ENCODE data around the gene GRIK4.

The GRIK4 gene

GRCh38 chr11:120894202-120894985 is 382.8 kb downstream of the GRIK4 start:
- DNase-seq, result no peak

- DNase-seq, result no peak
Measured at GRCh38 chr11:120896687-120897086, 385.1 kb downstream of the GRIK4 start.

DNA sequence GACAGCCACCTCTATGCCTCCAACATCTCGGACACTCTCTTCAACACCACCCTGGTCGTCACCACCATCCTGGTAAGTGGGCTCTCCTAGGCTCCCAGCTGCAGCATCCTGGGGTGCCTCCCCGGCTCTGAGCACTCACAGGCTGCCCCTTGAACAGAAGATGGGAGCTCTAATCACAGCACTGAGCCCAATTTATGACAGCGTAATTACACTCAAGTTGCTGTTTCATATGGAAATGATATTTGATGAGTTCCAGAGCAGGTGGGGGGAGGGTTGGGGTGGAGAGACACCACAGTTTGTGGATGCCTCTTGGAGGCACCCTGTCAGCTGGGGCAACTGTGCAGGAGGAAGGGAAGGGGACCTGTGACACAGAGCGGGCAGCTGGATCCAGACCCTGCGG is 387.0 kb downstream of the GRIK4 start:
- no peak for DNase-seq

- DNase-seq, result no peak
Measured at GRCh38 chr11:120899720-120900119, 388.2 kb downstream of the GRIK4 start.

DNA sequence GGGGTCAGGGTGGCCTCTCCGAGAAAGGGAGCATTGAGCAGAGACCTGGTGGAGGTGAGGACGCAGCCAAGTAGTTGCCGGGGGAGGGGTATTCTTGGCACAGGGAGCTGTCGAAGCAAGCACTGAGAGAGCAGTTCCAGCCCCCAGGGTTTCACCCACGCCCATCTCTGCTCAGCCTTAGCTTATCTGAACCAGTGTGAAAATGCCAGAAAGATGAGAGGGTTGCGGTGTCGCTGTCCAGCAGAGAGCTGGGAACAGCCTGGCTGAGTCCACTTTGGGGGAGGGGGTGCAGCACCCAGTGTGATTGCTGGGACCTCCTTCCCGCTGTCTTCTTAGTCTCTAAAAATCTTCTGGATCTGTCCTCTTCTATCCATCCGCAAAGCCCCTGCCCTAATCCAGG is 389.1 kb downstream of the GRIK4 start:
- no peak for DNase-seq

- no peak for DNase-seq
Measured at GRCh38 chr11:120903686-120904085, 392.1 kb downstream of the GRIK4 start.

DNA sequence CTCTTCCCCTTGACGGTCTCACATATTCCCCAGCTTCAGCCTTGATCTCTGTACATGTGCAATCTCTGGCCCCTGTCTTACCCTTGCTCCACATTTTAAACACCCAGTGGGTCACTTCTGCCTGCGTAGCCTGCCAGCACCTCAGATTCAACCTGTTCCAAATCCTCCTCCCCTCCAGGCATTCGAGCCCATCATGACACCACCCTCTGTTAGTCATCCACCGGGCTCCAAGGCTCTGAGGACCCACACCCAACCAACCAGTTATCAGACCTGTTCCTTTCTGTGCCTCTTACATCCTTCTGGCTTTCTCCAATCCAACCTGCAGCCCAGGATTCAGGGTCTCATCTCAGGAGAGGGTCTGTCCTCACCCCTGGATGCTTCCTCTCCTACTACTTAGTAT is 392.6 kb downstream of the GRIK4 start:
- DNase-seq, result no peak

- no peak for DNase-seq
Measured at GRCh38 chr11:120906766-120907165, 395.2 kb downstream of the GRIK4 start.

DNA sequence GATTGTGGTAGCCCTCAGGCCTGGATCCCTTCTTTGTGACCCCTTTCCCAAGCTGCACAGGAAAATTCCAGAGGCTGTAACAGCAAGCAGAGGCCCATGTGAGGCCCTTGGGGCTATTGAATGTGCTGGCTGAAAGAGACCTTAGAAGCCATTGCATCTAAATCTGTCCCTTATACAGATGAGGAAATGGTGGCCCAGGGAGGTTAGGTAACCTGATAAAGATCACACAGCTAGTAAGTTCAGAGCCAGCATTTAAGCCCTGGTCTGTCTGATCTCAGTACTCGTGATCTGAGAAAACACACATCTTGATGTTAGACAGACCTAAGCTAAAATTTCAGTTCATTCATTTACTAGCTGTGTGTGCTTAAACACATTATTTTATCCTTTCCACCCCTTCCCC is 396.4 kb downstream of the GRIK4 start:
- DNase-seq, result no peak

GRCh38 chr11:120908461-120909181 is 397.1 kb downstream of the GRIK4 start:
- no peak for DNase-seq

DNA sequence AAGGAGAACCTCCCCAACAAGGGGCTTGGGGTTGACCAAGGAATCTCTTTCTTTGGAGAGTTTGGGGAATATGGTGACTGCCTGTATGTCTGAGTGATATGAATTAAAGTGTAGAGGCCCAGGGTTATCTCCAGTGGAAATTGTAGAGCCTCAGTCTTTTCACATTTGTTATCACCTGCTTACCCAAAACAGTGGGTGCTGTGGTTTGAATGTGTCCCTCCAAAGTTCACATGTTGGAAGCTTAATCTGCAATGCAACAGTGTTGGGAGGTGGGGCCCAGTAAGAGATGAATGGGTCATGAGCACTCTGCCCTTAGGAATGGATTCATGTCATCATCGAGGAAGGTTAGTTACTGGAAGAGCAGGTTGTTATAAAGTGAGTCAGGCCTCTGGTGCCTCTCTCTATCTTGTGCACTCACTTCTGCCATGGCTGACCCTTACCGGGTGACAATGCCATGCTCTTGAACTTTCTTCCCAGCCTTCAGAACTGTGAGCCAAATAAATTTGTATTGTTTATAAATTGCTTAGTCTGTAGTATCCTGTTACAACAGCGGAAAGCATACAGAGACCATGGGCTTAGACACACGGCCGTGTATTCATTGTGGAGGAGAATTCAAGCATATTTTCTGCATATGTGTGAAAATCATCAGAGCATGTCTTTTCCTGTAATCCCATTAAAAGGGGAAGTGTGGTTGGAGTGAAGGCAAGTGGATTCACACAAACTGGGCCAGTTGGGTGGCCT is 398.3 kb downstream of the GRIK4 start:
- no peak for DNase-seq

DNA sequence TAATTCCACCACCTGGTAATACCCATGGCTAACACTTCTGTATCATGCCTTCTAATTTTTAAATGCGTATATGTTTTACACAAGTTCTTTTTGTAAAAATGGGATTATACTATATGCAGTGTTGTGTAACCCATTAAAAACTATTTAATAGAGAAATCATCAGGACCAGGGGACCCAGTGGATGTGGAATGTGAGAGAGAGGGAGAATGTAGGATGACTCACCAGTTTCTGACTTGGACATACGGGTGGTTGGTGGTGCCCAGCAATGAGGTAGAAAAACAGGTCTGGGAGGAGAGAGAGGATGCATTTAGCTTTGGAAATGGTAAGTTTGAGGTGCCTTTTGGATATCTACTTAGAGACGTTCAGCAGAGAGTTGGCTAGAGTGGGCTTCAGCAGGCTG is 400.4 kb downstream of the GRIK4 start:
- no peak for DNase-seq

- peak; percentile 6 for DNase-seq
Measured at GRCh38 chr11:120912504-120912903, 401.0 kb downstream of the GRIK4 start.

DNA sequence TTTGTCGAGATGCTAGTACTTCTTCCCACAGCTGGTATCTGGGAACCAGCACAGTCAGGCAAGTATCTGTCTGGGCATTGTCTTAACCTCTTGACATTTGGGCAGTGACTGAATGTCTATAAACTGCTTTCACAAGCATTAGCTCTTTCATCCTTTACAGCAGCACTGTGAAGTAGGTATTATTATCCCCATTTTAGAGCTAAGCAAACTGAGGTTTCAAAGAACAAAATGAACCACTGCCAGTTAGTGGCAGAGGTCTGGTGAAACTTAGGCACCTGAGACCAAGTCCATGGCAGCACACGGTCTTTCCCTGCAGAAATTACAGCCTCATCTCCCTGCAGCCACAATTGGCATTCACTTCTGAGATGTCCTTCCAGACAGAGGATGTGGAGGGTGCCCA is 401.4 kb downstream of the GRIK4 start:
- no peak for DNase-seq

DNA sequence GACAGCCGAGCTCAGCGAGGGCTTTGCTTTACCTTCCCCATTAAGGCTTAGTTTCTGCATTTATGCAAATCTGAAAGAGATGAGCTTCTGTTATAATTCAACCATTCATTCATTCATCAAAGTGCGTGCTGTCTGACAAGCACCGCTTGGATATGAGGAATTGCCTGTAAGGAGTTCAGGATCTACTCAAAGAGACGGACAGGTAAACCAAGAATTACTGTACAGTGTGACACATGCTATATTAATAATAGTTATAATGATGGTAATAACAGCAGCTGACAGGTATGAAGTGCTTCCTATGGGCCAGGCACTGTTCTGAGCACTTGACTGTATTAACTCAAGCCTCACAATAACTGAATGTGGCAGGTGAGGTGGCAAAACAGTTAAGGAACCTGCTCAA is 402.5 kb downstream of the GRIK4 start:
- DNase-seq, result no peak

GRCh38 chr11:120914601-120915000 is 403.1 kb downstream of the GRIK4 start:
- no peak for DNase-seq

GRCh38 chr11:120917559-120918239 is 406.2 kb downstream of the GRIK4 start:
- DNase-seq, result no peak

GRCh38 chr11:120918257-120918656 is 406.7 kb downstream of the GRIK4 start:
- DNase-seq, result no peak

DNA sequence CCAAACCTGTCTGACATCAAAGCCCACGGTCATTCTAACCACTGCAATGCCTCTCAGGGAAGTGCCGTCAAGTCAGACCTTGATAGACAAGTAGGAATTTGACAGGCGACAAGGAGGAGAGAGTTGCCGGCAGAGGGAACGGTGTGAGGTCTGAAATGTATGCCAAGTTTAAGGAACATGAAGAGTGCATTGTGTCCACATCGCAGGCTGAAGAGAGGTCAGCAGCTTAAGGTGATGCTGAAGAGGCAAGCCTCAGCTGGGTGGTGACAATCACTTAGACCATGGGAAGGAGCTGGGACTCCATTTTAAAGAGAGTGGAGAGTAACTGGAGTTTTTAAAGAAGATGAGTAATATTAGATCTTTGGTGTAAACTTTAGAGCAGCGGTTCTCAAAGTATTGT is 407.5 kb downstream of the GRIK4 start:
- no peak for DNase-seq

DNA sequence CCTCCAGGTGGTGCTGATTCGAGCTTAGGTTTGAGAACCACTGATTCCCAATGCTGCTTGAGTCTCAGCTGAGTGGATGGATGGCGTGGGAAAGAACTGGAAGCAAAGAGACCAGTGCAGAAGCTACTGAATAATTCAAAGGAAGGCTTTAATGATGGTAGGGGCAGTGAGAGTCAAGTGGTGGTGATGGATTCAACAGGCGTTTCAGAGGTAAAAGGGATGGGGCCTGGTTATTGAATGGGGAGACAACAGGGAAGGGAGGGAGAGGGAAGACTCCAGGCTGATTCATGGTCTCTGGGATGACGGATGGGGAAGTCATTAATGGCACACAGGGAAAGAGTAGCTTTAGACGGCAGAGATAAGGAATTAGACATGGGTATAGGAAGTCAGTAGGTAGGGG is 408.0 kb downstream of the GRIK4 start:
- DNase-seq, result no peak

- DNase-seq, result no peak
Measured at GRCh38 chr11:120923866-120924508, 412.4 kb downstream of the GRIK4 start.

- DNase-seq, result no peak
Measured at GRCh38 chr11:120925944-120926343, 414.4 kb downstream of the GRIK4 start.
